ENCODE results near the gene C2orf81.
"Not testable (repeated sequence)": the region's sequence is repeated elsewhere in the genome, so short reads cannot be mapped to it uniquely, and the experiment has no call there.

C2orf81 gene

DNA sequence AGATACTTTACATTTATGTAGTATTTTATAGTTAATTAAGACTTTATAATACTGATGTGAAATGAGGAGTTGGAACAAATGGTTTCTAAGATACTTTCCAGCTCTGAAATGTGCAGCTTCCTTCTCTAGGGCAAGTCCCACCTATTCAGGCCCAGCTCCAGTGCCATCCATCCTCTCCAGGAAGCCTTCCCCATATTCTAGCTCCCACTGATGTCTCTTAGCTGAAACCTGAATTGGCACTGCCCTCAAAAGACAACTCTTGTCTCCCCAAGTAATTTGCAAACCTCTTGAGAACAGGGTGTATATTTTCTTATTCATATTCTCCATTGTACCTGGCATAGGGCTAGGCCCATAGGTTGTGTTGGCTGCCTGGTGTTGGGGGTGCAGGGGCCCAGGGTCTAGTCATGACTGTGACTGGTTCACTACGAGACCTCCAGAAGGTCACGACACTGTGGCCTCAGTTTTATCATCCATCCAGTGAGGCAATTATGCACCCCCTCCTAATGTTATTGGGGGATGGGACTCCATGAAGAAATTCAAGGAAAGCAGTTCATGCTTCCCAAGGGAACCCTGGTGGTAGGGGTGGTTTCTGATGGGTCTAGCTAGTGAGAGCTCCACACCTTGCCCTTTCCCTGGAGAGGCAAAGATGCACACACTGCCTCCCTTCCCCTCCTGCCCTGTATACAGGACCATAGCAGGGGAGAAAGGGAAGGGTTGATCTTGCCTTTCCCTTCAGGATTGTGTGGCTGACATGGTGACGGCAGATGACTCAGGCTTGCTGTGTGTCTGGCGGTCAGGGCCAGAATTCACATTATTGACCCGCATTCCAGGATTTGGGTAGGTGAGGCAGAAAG is 2.9 kb upstream of the C2orf81 start:
- in situ Hi-C loops (cut with MboI; ENCODE audit: low sequenced_read_pairs), result no loop called here

DNA sequence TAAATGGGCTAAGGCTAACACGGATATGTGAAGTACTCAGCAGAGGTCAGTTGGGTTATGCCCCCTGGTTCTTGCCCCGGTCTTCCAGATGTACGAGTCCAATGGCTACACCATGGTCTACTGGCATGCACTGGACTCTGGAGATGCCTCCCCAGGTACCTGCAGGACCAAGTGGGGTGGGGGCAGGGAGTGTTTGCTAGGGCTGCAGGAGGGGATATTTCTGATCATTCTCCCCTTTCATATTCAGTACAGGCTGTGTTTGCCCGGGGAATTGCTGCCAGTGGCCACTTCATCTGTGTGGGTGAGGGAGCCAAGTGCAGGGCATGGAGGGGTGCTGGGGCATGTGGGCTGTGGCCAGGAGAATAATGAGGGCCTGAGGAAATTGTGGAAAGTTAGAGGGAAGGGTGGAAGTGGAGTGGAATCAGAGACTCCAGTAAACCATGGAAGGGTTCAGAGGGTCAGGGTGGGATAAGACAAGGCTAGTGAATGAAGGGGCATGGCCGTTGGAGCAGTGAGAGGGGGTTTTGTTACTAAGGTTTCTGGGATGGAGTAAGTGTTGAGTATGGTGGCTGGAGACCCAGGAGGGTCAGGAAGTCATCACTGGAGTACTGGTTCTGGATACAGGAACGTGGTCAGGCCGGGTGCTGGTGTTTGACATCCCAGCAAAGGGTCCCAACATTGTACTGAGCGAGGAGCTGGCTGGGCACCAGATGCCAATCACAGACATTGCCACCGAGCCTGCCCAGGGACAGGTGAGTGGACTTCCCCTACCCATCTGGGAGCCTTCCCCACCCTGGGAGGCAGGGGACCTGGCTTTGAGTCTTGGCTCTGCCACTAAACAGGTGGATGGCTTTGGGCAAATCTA is 2.0 kb upstream of the C2orf81 start:
- in situ Hi-C loops (cut with MboI; ENCODE audit: low sequenced_read_pairs), result no loop called here

DNA sequence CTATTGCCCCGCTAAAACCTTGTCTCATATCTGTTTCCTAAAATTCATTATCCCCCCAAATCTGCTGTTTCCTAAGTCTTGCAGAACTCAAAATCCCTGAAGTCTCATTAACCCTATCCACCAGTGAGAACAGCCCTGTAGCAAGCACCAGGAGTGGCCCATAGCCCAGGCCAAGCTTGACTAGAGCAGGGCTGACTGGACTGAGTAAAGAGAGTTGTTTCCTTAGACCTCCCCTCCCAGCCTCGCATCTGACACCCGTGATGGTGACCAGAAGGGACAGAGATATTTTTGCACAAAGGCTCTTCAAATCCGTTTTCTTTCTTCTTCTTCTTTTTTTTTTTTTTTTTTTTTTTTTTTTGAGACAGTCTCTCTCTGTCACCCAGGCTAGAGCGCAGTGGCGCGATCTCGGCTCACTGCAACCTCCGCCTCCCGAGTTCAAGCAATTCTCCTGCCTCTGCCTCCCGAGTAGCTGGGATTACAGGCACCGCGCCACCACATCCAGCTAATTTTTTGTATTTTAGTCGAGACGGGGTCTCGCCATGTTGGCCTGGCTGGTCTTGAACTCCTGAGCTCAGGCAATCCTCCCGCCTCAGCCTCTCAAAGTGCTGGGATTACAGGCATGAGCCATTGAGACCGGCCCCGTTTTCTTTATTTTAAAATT is 846 bp downstream of the C2orf81 start:
- in situ Hi-C loops (cut with MboI; ENCODE audit: low sequenced_read_pairs), result not testable (repeated sequence)

DNA sequence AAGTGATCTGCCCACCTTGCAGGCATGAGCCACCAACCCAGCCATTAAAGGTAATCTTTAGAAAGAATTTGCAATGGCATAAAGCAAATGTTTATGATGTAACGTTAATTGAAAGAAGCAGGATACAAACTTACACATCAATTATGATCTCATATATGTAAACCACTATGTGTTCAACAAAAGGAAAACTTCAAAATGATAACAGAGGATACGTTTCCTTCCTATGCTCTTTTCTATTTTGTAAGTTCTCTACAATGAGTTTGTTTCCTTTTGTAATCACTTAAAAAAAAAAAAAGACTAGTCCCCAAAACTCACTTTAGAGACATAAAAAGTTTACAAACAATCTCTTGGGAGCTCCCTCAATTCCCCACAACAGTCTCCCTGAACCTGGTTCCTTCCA is 1.4 kb downstream of the C2orf81 start:
- in situ Hi-C loops (cut with MboI; ENCODE audit: low sequenced_read_pairs), result no loop called here

DNA sequence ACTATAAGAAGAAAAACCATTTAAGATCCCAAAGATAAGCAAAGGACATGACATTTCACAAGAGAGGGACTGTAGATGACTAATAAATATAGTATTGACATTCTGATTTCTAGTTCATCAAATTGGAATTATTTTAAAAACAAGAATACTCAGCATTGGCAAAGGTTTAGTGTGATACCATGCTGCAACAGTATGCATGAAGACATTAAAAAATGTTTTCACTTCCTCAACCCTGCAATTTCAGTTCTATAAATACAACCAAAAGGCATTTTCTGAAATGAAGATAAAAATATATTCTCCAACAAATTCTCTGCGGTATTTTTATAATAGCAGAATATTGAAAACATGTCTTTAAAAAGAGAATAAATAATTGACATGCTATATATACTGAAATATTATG is 2.1 kb downstream of the C2orf81 start:
- in situ Hi-C loops (cut with MboI; ENCODE audit: low sequenced_read_pairs), result no loop called here

DNA sequence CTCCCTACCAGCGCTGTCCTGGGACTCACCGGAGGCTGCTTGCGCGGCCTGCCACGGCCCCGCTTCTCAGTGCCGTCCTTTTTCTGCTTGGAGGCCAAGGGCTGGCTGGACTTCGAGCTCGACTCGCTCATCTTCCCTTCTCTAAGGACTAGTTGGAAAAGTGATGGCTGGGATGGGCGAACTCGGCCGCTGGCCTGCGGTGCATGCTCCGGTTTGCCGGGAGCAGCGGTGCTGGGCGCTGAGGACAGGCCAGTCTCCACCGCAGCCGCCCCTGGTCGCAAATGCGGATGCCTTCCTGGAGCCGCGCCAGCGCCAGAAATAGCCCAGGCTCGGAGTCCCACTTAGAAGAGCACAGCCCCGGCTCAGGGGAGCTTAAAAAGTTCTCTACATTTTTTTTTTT is 3.1 kb downstream of the C2orf81 start:
- in situ Hi-C loops (cut with MboI; ENCODE audit: low sequenced_read_pairs), result no loop called here

DNA sequence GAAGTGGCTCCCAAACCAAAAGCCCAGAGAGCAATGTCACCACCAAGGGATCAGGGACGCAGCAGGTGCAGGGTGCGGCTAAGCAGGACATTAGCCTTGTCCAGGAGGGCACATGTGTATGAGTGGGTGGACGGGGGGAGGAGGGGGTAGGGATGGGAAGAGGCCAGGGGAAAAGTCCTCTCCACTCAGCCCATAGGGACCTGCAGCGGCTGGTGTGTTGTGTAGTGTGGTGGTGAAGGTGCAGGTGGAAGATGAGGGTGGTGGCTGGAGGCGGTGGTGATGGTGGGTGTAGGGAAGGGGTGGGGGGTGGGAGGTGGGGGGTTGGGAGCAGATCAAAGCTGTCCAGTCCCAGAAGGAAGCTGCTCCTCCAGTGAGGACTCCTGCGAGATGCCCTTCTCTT is 3.7 kb downstream of the C2orf81 start:
- in situ Hi-C loops (cut with MboI; ENCODE audit: low sequenced_read_pairs), result no loop called here

DNA sequence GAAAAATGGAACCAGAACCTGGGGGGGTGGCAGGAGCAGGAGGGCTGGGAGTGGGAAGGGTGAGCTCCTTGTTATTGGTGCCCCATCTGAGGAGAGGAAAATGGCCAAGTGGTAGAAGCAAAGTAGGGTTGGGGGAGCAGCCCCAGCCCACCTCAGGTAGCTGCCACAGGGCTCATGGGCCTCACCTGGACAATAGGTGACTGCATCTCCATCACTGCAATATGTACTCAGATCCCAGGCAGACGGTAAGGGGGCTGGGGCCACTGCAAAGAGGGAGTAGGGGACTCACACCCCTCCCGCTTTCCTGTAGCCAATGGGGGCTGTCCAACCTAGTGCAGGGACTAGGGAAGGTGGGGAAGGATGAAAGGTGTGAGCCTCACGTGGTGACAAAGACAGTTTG is 4.2 kb downstream of the C2orf81 start:
- in situ Hi-C loops (cut with MboI; ENCODE audit: low sequenced_read_pairs), result no loop called here

DNA sequence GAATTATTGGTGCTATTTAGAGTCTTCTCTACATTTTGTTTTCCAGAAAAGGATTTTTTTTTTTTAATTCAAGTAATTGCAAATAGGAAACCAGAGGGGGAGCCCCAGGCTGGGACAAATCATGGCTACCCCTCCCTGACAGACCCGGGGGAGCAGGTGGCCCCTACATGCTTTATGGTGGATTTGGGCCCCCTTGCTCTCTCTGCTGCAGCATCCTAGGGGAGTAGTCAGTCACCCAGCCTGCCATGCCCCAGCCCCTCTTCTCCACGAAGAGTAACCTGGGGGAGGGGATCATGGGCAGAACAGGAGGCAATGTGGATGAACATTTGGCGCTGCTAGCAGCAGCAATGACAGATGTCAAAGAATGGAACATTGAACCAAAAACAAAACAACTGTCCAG is 4.6 kb downstream of the C2orf81 start:
- in situ Hi-C loops (cut with MboI; ENCODE audit: low sequenced_read_pairs), result no loop called here

DNA sequence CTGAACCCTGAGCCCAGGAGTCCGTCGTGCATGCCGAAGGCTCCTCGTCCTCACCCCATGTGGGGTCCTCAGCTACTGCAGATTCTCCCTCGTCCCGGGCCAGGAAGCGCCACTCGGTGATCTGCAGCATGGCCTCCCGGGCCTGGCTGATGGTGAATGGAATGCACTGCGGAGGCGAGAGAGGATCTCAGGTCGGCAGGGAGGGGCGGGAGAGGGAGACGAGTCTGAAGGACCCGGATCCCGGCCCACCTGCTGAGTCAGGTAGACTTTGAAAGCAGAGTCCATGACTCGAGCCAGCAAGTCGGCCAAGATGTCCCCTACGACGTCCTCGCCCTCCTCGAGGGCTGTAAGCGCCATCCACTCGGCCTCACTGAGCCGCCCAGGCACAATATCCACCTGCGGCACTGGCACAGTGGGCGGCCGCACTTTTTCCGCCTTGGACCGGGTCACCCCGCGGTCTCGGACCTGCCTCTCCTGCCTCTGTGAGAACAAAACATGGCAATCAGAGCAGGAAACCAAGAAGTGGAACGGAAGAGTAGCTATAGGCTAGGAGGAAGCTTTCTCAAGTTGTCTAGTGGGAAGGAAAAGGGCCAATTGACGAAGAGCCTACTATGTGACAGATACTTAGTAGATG is 5.5 kb downstream of the C2orf81 start:
- in situ Hi-C loops (cut with MboI; ENCODE audit: low sequenced_read_pairs), result no loop called here

DNA sequence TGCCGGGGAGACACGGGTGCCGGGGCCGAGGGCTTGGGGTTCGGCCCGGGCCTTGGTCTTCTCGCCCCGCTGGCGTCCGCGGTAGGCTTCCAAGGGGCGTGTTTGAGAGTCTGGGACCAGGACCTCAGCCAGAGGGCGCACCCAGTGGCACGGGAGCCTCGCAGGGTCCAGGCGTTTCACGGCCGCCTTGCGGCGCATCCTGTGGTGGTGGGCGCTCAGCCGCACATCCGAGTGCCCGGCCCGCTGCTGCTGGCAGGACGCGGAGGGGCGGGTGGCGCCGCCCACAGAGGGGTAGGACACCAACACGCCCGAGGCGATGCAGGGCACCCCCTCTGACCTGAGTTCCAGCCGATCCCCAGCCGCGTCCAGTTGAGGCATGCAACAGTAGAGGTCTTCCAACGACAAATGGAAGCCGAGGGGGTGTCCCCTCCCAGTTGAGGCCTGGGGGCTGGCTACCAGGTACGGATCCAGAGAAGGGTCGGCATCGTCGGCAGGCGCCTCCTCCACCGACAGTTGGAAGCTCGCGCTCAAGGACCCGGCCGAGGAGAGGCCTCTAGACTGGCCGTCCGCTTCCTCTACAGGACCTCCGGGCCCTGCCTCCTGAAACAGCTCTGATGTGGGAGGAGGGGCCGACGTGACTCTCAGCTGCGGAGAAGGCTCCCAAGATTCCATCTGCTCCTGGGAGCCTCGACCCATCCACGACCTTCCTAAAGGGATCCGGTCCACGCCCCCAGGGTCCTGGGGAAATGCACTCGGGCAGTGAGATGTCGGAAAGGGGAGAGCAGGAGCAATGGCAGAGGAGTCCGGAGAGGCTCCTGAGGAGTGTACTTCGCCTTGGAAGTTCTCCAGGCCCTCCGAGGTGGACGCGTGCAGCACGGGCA is 6.3 kb downstream of the C2orf81 start:
- in situ Hi-C loops (cut with MboI; ENCODE audit: low sequenced_read_pairs), result no loop called here

DNA sequence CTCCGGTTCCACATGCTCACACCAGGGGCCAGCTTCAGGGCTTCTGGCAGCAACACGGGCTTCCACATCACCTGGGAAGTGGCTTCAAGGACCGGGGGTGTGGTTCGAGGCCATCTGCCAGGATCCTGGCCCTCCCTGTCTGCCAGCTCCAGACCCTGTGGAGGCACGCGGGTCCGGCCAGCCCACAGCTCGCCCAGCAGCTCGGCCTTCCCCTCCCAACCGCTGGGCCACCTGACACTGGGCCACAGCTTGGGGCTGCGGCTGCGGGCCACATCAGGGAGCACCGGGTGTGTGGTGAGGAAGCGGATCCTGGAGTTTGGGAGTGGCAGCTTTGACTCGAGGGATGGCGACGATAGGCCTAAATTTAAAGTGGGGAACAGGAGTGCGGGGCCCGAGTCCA is 7.0 kb downstream of the C2orf81 start:
- in situ Hi-C loops (cut with MboI; ENCODE audit: low sequenced_read_pairs), result no loop called here

DNA sequence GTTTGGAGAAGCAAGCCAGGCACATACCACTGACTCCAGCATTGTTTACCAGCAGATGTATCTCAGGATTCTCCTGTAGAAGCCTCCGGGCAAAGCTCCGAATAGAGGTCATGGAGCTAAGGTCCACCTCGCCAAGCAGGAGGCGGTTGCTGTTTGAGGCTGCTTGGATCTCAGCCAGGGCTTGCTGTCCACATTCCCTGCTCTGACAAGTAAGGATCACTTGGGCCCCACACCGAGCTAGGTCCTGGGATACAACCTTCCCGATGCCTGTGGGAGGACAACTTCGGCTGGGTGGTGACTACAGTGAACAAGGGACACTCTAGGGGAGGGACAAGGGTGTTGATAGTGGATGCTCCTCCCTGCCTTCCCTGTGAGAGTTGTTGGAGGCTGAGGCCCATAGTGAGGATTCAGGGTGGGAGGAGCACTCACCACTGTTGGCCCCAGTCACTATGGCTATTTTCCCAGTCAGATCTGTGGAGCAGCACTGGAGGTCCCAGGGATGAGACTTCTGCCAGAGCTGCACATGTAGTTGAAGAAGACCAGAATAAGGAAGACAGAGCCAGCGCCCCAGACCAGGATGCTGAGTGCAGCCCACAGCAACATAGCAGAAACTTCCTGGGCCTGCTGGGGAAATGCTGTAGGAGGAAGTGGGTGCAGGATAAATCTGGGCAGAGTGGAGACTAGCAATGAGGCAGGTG is 8.3 kb downstream of the C2orf81 start:
- in situ Hi-C loops (cut with MboI; ENCODE audit: low sequenced_read_pairs), result no loop called here

DNA sequence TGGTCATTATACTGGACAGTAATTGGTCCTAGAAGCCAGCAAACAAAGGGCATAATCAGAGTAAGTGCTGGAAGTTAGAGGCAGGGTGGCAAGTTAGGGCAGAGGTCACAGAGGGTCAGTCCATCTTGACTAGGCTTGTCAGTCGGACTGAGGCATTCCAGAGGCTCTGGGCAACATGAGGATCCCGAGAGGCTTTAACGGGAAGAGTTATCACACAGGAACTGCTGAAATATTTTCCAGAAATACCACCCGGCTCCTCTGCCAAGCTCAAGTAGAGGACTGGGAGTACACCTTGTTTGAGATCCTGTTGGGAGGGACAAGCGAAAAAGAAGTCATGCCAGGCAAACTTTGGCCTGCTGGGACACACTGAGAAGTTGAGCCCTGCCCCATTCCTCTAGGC is 13.7 kb downstream of the C2orf81 start:
- in situ Hi-C loops (cut with MboI; ENCODE audit: low sequenced_read_pairs), result no loop called here

DNA sequence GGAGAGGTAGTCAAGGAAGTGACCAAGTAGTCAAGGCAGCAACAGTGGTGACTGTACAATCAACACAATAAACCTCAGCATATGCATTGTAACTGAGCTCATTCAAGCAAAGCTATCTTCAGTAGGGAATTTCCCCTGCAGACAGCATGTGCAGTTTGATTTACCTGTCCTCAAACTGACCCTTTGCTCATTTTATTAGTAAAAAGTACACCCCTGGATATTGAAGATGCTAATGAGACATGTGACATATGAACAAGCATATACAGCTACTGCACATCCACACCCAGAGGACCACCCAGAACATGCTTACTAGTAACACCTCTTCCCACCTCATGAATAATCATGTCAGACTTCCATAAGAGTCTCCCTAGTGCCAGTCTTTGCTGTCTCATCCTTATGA is 15.4 kb downstream of the C2orf81 start:
- in situ Hi-C loops (cut with MboI; ENCODE audit: low sequenced_read_pairs), result no loop called here

DNA sequence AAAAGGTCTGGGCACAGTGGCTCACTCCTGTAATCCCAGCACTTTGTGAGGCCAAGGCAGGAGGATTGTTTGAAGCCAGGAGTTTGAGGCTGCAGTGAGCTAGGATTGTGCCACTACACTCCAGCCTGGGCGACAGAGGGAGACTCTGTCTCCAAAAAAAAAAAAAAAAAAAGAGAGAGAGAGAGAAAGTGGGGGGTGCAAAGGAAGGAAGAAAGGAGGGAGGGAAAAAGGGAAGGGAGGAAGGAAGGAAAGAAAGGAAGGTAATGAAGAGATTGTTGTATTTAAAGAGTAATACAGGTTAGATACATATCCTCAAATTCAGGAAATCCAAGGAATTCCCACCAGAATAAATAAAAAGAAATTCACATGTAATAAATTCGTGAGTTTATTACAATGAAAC is 19.5 kb downstream of the C2orf81 start:
- in situ Hi-C loops (cut with MboI; ENCODE audit: low sequenced_read_pairs), result no loop called here

DNA sequence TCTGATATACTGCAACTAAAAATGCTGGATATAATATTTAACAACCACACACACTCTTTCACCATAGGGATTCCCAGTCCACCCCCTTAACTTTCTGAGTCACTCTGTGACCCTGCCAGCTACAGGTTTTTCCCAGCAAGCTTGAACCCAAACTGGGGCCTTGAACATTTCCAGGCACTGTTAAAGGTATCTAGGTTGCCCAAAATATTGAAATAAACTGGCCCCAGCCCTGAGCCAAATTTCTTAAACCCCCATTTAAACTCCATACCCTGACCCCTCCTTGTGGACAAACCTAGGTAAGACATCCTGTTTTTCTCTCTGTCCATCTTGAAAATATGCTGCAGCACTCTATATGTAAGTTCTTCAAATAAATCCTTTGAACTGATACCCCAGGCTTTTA is 21.6 kb downstream of the C2orf81 start:
- in situ Hi-C loops (cut with MboI; ENCODE audit: low sequenced_read_pairs), result no loop called here

DNA sequence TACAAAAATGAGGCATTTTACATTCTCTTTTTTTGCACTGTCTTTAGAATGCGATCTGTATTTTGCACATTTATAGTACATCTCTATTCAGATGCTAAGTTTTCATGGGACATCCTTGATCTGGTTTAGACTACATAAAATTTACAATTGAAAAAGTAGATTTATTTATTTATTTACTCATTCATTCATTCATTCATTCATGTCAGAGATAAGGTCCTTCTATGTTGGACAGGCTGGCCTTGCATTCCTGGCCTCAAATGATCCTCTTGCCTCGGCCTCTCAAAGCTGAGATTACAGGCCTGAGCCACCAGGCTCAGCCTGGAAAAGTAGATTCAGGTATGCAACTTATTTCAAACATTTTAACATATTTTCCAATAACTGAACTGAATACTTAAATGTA is 25.3 kb downstream of the C2orf81 start:
- in situ Hi-C loops (cut with MboI; ENCODE audit: low sequenced_read_pairs), result no loop called here

DNA sequence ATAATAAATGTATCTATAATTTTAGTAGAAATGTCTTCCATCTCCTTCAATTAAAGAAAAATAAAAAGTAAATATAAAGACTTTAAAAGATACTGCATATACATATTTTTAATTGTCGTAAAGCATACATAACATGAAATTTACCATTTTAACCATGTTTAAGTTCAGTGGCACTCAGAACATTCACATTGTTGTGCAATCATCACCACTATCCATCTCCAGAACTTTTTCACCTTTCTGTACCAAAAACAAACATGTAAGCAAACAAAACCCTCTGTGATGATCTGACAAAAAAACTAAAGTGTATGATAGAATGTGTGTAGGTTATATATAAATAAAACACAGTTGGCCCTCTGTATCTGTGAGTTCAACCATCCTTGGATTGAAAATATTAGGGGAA is 27.9 kb downstream of the C2orf81 start:
- in situ Hi-C loops (cut with MboI; ENCODE audit: low sequenced_read_pairs), result no loop called here

DNA sequence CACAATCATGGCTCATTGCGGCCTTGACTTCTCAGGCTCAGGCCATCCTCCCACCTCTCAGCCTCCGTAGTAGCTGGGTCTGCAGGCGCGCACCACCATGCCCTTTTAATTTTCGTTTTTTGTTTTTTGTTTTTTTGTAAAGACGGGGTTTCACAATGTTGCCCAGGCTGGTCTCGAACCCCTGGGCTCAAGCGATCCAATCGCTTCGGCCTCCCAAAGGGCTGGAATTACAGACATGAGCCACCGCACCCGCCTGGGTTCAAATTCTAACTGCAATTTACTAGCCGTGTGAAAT is 29.0 kb downstream of the C2orf81 start:
- in situ Hi-C loops (cut with MboI; ENCODE audit: low sequenced_read_pairs), result no loop called here
